GM21390 (cell line): ENCODE measurements around the gene SLC23A3.

Experiments
- ATAC-seq: cut with Tn5 transposase; IDR thresholded peaks from one replicate; pipeline ENCODE4 v1.9.1; 2021; ENCODE audit not compliant: unreplicated experiment

Gene SLC23A3

GRCh38 chr2:219116776-219117646 lies 52.8 kb downstream of the SLC23A3 start:
- no peak for ATAC-seq

GRCh38 chr2:219112651-219113338 lies 57.0 kb downstream of the SLC23A3 start:
- ATAC-seq, result no peak

GRCh38 chr2:219112062-219112406 lies 57.8 kb downstream of the SLC23A3 start:
- ATAC-seq, result no peak
